PC-3 (cell line): ENCODE data around the gene SLC9B2. TPM values are rescaled to one million over a fixed set of nuclear protein-coding genes. Genes with fewer than 3 reads are reported as not detected.

Experiments used
- ATAC-seq: fragments of 200-7000 bp; cut with Tn5 transposase; 2 replicates; pipeline ENCODE4 v1.9.1; 2020; ENCODE audit warnings: mild to moderate bottlenecking, moderate library complexity
- BruUV-seq: library from RNA; stranded (reverse); fragments of 400-500 nt; replicated peaks from 2 replicates; lab custom pipeline; 2021; lab: Mats Ljungman, UMichigan
- CTCF ChIA-PET: fragments of 300-600 bp; sonication (Branson Sonifier 250); formaldehyde crosslinking; loops from one replicate; lab custom pipeline; 2022; ENCODE audit warnings: antibody characterized with exemption; lab: Charles Lee
- POLR2A ChIA-PET: fragments of 300-600 bp; sonication (Branson Sonifier 250); formaldehyde crosslinking; loops from one replicate; lab custom pipeline; 2022; ENCODE audit warnings: antibody characterized with exemption; ENCODE audit not compliant: unreplicated experiment; lab: Charles Lee
- DNase-seq: peaks from one replicate; pipeline ENCODE4 v3.0.0-alpha.2; 2015
- H2AFZ ChIP-seq: fragments of 300-600 bp; sonication (generic); 2 replicates; pipeline ENCODE4 v1.6.0; 2016; ENCODE audit warnings: antibody characterized with exemption, low read length
- H3F3A ChIP-seq: fragments of 300-600 bp; sonication (generic); one replicate; pipeline ENCODE4 v1.6.0; 2017; ENCODE audit warnings: antibody characterized with exemption, low read length, control low read depth, mild to moderate bottlenecking; ENCODE audit not compliant: unreplicated experiment
- H3K27ac ChIP-seq: fragments of 300-600 bp; sonication (generic); 2 replicates; pipeline ENCODE4 v1.5.1; 2016; ENCODE audit warnings: mild to moderate bottlenecking, low read length
- H3K27me3 ChIP-seq: fragments of 300-600 bp; sonication (generic); 2 replicates; pipeline ENCODE4 v1.6.1; 2016; ENCODE audit warnings: low read length, mixed read lengths
- H3K36me3 ChIP-seq: fragments of 300-600 bp; sonication (generic); 2 replicates; pipeline ENCODE4 v1.6.1; 2016; ENCODE audit warnings: low read depth, mixed run types, low read length, mixed read lengths
- H3K4me1 ChIP-seq: fragments of 300-600 bp; sonication (generic); 2 replicates; pipeline ENCODE4 v1.5.1; 2016; ENCODE audit warnings: low read length; ENCODE audit not compliant: insufficient read depth
- H3K4me2 ChIP-seq: fragments of 300-600 bp; sonication (generic); 2 replicates; pipeline ENCODE4 v1.6.0; 2016; ENCODE audit warnings: low read length
- H3K4me3 ChIP-seq: fragments of 300-600 bp; sonication (generic); 2 replicates; pipeline ENCODE4 v1.5.1; 2016; ENCODE audit warnings: mild to moderate bottlenecking, low read length, mixed read lengths
- H3K79me2 ChIP-seq: fragments of 300-600 bp; sonication (generic); 2 replicates; pipeline ENCODE4 v1.6.1; 2017; ENCODE audit warnings: low read length, mixed read lengths
- H3K9ac ChIP-seq: fragments of 300-600 bp; sonication (generic); 2 replicates; pipeline ENCODE4 v1.6.0; 2016; ENCODE audit warnings: mild to moderate bottlenecking, low read length
- H3K9me2 ChIP-seq: fragments of 300-600 bp; sonication (generic); replicated peaks from 2 replicates; pipeline ENCODE4 v1.6.1; 2016; ENCODE audit warnings: mixed run types, low read length, mixed read lengths
- H3K9me3 ChIP-seq: fragments of 300-600 bp; sonication (generic); 2 replicates; pipeline ENCODE4 v1.6.1; 2016; ENCODE audit warnings: low read length, mixed read lengths
- H4K20me1 ChIP-seq: fragments of 300-600 bp; sonication (generic); 2 replicates; pipeline ENCODE4 v1.6.1; 2016; ENCODE audit warnings: low read length, mixed read lengths
- EZH2 ChIP-seq: fragments of 300-600 bp; sonication (generic); IDR thresholded peaks from one replicate; pipeline ENCODE4 v1.6.1; 2017; ENCODE audit warnings: antibody characterized with exemption, mild to moderate bottlenecking, low read length; ENCODE audit not compliant: unreplicated experiment
- intact Hi-C: fragments of 100-400 bp; cut with micrococcal nuclease; formaldehyde crosslinking; loops from 2 replicates; pipeline ENCODE4 v1.9.0; 2023
- total RNA-seq: library from RNA; depleted of rRNA; stranded (reverse); fragments of >200 nt; gene quantifications from 2 replicates; pipeline ENCODE4 v1.2.3, GENCODE V29; 2014
- TF ChIP-seq, protein P1 (sequence below): fragments of 300-600 bp; sonication (generic); conservative IDR thresholded peaks from 2 replicates; pipeline ENCODE4 v1.5.1; 2017; ENCODE audit warnings: antibody characterized with exemption, low read depth, mild to moderate bottlenecking, low read length

Gene SLC9B2
- total RNA-seq, 1 experiment from 2014 or later = 13.6 TPM

DNA sequence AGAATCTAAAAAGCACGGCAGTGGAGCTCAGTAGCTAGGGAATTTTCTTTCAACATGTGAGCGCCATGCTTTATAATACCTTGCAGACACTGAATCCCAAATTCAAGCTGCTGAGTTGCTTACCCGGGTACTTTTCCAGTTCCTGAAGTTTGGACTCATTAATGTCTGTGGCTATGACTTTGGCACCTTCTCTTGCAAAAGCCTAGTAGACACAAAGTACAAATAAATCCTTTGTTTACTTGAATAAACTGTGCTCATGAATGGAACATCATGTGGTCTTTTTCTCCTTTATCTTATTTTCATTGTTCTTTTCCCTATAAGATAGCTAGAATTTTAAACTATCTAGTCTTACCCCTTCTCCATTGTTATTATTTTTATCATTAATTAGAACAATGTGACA, 18.5 kb upstream of the SLC9B2 start:
- BruUV-seq = no TSS peak
- no peak overlapping the region for H3K27ac ChIP-seq
- no peaks in the 10 kb centered on the region for H3K79me2 ChIP-seq
- peaks cover 9% of the 10 kb centered on the region; the same call in 1 of the 2 replicates for H3K4me1 ChIP-seq
- H3K9me3 ChIP-seq = no peaks in the 10 kb centered on the region
- no peak overlapping the region for H2AFZ ChIP-seq
- no peak overlapping the region for H3K4me2 ChIP-seq
- intact Hi-C loops = loop anchor here (10.0 kb wide), 1 partner anchor 270 kb away; the partner anchor contains the start of gene UBE2D3
- no peaks in the 10 kb centered on the region for H3F3A ChIP-seq
- H3K9ac ChIP-seq = no peak overlapping the region
- POLR2A ChIA-PET = no interaction called here
- no peaks in the 10 kb centered on the region for H4K20me1 ChIP-seq
- no peaks in the 10 kb centered on the region for H3K9me2 ChIP-seq
- no peak for TF ChIP-seq EZH2
- TF ChIP-seq, protein P1, sequence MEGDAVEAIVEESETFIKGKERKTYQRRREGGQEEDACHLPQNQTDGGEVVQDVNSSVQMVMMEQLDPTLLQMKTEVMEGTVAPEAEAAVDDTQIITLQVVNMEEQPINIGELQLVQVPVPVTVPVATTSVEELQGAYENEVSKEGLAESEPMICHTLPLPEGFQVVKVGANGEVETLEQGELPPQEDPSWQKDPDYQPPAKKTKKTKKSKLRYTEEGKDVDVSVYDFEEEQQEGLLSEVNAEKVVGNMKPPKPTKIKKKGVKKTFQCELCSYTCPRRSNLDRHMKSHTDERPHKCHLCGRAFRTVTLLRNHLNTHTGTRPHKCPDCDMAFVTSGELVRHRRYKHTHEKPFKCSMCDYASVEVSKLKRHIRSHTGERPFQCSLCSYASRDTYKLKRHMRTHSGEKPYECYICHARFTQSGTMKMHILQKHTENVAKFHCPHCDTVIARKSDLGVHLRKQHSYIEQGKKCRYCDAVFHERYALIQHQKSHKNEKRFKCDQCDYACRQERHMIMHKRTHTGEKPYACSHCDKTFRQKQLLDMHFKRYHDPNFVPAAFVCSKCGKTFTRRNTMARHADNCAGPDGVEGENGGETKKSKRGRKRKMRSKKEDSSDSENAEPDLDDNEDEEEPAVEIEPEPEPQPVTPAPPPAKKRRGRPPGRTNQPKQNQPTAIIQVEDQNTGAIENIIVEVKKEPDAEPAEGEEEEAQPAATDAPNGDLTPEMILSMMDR = no peak
- CTCF ChIA-PET = no interaction called here
- no peak for DNase-seq
- ATAC-seq = no peak
- no peaks in the 10 kb centered on the region for H3K27me3 ChIP-seq
- no peaks in the 10 kb centered on the region for H3K36me3 ChIP-seq
- no peak overlapping the region for H3K4me3 ChIP-seq

GRCh38 chr4:103092245-103092644, 15.7 kb upstream of the SLC9B2 start:
- Histone ChIP-seq H3K4me1 (no peaks in the 10 kb centered on the region), H3K27ac (no peak overlapping the region), H3K9ac (no peak overlapping the region), H3K4me2 (no peak overlapping the region), H4K20me1 (no peaks in the 10 kb centered on the region), H3K9me2 (no peaks in the 10 kb centered on the region), H2AFZ (no peak overlapping the region), H3K9me3 (no peaks in the 10 kb centered on the region), H3K27me3 (no peaks in the 10 kb centered on the region), H3K79me2 (no peaks in the 10 kb centered on the region), H3K36me3 (no peaks in the 10 kb centered on the region), H3F3A (no peaks in the 10 kb centered on the region), H3K4me3 (no peak overlapping the region)
- ATAC-seq (no peak), DNase-seq (no peak)
- TF ChIP-seq, protein P1 = no peak
- ChIA-PET POLR2A (no interaction called here), CTCF (interaction anchor here (0.6 kb wide), 1 partner anchor 86 kb away, joined by 3 read pairs; no protein-coding TSS in a partner anchor)
- intact Hi-C loops = loop anchor here (10.0 kb wide), 1 partner anchor 267 kb away; the partner anchor contains the start of gene UBE2D3
- BruUV-seq = no TSS peak

GRCh38 chr4:103091601-103092223, 15.2 kb upstream of the SLC9B2 start:
- no peak overlapping the region for H3K27ac ChIP-seq
- POLR2A ChIA-PET = no interaction called here
- H2AFZ ChIP-seq = no peak overlapping the region
- H3K9me2 ChIP-seq = no peaks in the 10 kb centered on the region
- H3K9ac ChIP-seq = no peak overlapping the region
- H3K79me2 ChIP-seq = no peaks in the 10 kb centered on the region
- BruUV-seq = no TSS peak
- H3K4me3 ChIP-seq = no peak overlapping the region
- no peaks in the 10 kb centered on the region for H3F3A ChIP-seq
- H3K4me2 ChIP-seq = no peak overlapping the region
- CTCF ChIA-PET = interaction anchor here (0.6 kb wide), 2 partner anchors 18 to 85 kb away, joined by 3 read pairs; no protein-coding TSS in a partner anchor
- intact Hi-C loops = loop anchor here (1.0 to 10.0 kb wide), 3 partner anchors 45 to 471 kb away; partner anchors contain the start of gene UBE2D3
- H4K20me1 ChIP-seq = no peaks in the 10 kb centered on the region
- DNase-seq = peak; percentile 62
- no peaks in the 10 kb centered on the region for H3K27me3 ChIP-seq
- TF ChIP-seq, protein P1 = peak; percentile 80
- no peak for TF ChIP-seq EZH2
- peak; percentile 55 for ATAC-seq
- H3K9me3 ChIP-seq = no peaks in the 10 kb centered on the region
- H3K4me1 ChIP-seq = no peaks in the 10 kb centered on the region
- H3K36me3 ChIP-seq = no peaks in the 10 kb centered on the region
